Omental fat pad (tissue), 4 donors: ENCODE results near the gene JPH2. TPM values are rescaled to one million over a fixed set of nuclear protein-coding genes. Genes with fewer than 3 reads are reported as not detected.

ENCODE experiments used
- ATAC-seq: fragments of 150-250 bp; one replicate; pipeline ENCODE4 v1.9.1; 2016; ENCODE audit warnings: mild to moderate bottlenecking, moderate library complexity; ENCODE audit not compliant: low FRiP score
- DNase-seq: peaks from one replicate; pipeline ENCODE4 v3.0.0-alpha.2; 2019; ENCODE audit warnings: low spot score
- CTCF ChIP-seq, 3 donors: fragments of 450-650 bp; IDR thresholded peaks; one replicate each; pipeline ENCODE4 v1.5.1; 2016 to 2017; ENCODE audit warnings: antibody characterized with exemption in 3 of 3, mild to moderate bottlenecking in 3 of 3, moderate library complexity in 2 of 3
- total RNA-seq, 4 donors: library from RNA; depleted of rRNA; stranded (reverse); fragments of >200 nt; gene quantifications; one replicate each; pipeline ENCODE4 v1.1.0, GENCODE V29; 2016

JPH2 gene
- total RNA-seq, 4 donors from 2014 or later, result 2.6 to 7.9 (median 7.1) TPM

GRCh38 chr20:44187772-44188709 is 1.1 kb upstream of the JPH2 start:
- peak; percentile 39 for ATAC-seq
- TF ChIP-seq CTCF (IDR thresholded peaks at IDR 0.05), result no peak
- DNase-seq, result no peak

GRCh38 chr20:44186674-44187053 is 324 bp downstream of the JPH2 start:
- TF ChIP-seq CTCF (IDR thresholded peaks at IDR 0.05), result no peak
- DNase-seq, result no peak
- no peak for ATAC-seq

- DNase-seq (no peak), ATAC-seq (no peak)
- TF ChIP-seq CTCF (IDR thresholded peaks at IDR 0.05), result no peak
These were observed 787 bp downstream of the JPH2 start for GRCh38 chr20:44186201-44186600.

- no peak for TF ChIP-seq CTCF (IDR thresholded peaks at IDR 0.05)
- no peak for DNase-seq
These were observed 1.4 kb downstream of the JPH2 start for GRCh38 chr20:44185574-44185973.

GRCh38 chr20:44183282-44183681 is 3.7 kb downstream of the JPH2 start:
- no peak for TF ChIP-seq CTCF (IDR thresholded peaks at IDR 0.05)
- ATAC-seq (no peak), DNase-seq (no peak)

More at GRCh38 chr20:44185574-44185973, 1.4 kb downstream of the JPH2 start:
- no peak for ATAC-seq

- no peak for DNase-seq
- TF ChIP-seq CTCF (IDR thresholded peaks at IDR 0.05), result no peak
- ATAC-seq, result no peak
These were observed 4.1 kb downstream of the JPH2 start for GRCh38 chr20:44182863-44183262.
